CD4-positive, alpha-beta T cell treated with Interleukin-12 subunit alpha and Interleukin-12 subunit beta, for 1 hour (primary cell): Measurements from ENCODE around the gene MCRS1.
"Not testable (repeated sequence)": the region's sequence is repeated elsewhere in the genome, so short reads cannot be mapped to it uniquely, and the experiment has no call there.

ENCODE experiments used
- DNase-seq: peaks from one replicate; pipeline ENCODE4 v3.0.0-alpha.2; 2020

MCRS1 gene

GRCh38 chr12:49509681-49510080 lies 58.3 kb downstream of the MCRS1 start:
- not testable (repeated sequence) for DNase-seq
